Common myeloid progenitor, CD34-positive (primary cell): ENCODE measurements around the gene IGSF21.
A peak's percentile ranks its signal among the peaks of the same experiment; 100 is the strongest.

Experiments
- CTCF ChIA-PET: fragments of 350-600 bp; sonication (Branson Sonifier 250); formaldehyde crosslinking; loops from one replicate; lab custom pipeline; 2021; ENCODE audit warnings: antibody characterized with exemption; lab: Charles Lee
- POLR2A ChIA-PET: fragments of 350-600 bp; sonication (Branson Sonifier 250); formaldehyde crosslinking; loops from one replicate; lab custom pipeline; 2021; ENCODE audit warnings: antibody characterized with exemption; lab: Charles Lee
- DNase-seq, 3 donors: peaks; one replicate each; pipeline versions ENCODE4 v3.0.0 to v3.0.0-alpha.2; 2013
- H3K27ac ChIP-seq, 2 experiments: 1 replicate in 1 of 2; 2 replicates in 1 of 2; pipeline ENCODE4 v1.7.0; 2013; ENCODE audit warnings: inconsistent platforms in 2 of 2, low read length in 2 of 2, mild to moderate bottlenecking in 2 of 2, low read depth in 1 of 2, moderate library complexity in 1 of 2; ENCODE audit not compliant: severe bottlenecking in 2 of 2, insufficient read depth in 1 of 2, poor library complexity in 1 of 2
- H3K27me3 ChIP-seq, 5 experiments: replicated peaks in 2 of 5; 1 replicate in 3 of 5; 2 replicates in 2 of 5; pipeline versions ENCODE4 v1.6.1 to v1.7.0; 2013; ENCODE audit warnings: low read length in 4 of 5, mild to moderate bottlenecking in 2 of 5, moderate library complexity in 2 of 5, inconsistent platforms in 1 of 5; ENCODE audit not compliant: insufficient read depth in 5 of 5, control insufficient read depth in 4 of 5
- H3K36me3 ChIP-seq, 4 experiments: 1 replicate in 2 of 4; 2 replicates in 2 of 4; pipeline versions ENCODE4 v1.6.1 to v1.7.0; 2013; ENCODE audit warnings: low read length in 3 of 4, control low read depth in 1 of 4, mild to moderate bottlenecking in 1 of 4; ENCODE audit not compliant: control insufficient read depth in 4 of 4, insufficient read depth in 4 of 4
- H3K4me1 ChIP-seq, 4 experiments: 1 replicate in 3 of 4; 2 replicates in 1 of 4; pipeline versions ENCODE4 v1.6.1 to v1.7.1; 2013; ENCODE audit warnings: low read length in 3 of 4, mild to moderate bottlenecking in 3 of 4, control low read depth in 1 of 4, inconsistent platforms in 1 of 4, moderate library complexity in 1 of 4; ENCODE audit not compliant: control insufficient read depth in 4 of 4, insufficient read depth in 4 of 4; ENCODE audit errors: control extremely low read depth in 1 of 4
- H3K4me3 ChIP-seq, 7 experiments: 1 replicate in 4 of 7; 2 replicates in 3 of 7; pipeline versions ENCODE4 v1.5.1 to v1.7.0; 2013; ENCODE audit warnings: mild to moderate bottlenecking in 7 of 7, low read length in 6 of 7, moderate library complexity in 6 of 7, inconsistent platforms in 2 of 7, low read depth in 2 of 7, control low read depth in 1 of 7; ENCODE audit not compliant: insufficient read depth in 4 of 7, control insufficient read depth in 1 of 7; ENCODE audit errors: extremely low read depth in 1 of 7
- H3K9me3 ChIP-seq, 5 experiments: 1 replicate in 4 of 5; 2 replicates in 1 of 5; pipeline versions ENCODE4 v1.6.1 to v1.7.1; 2013; ENCODE audit warnings: low read length in 4 of 5, mild to moderate bottlenecking in 2 of 5, inconsistent platforms in 1 of 5, low read depth in 1 of 5, moderate library complexity in 1 of 5; ENCODE audit not compliant: control insufficient read depth in 4 of 5, insufficient read depth in 2 of 5; ENCODE audit errors: control extremely low read depth in 1 of 5
- WGBS: methylation state at CpG from one replicate; pipeline ENCODE4 v1.1.5; 2013; ENCODE audit not compliant: insufficient coverage; 5-methylcytosine and 5-hydroxymethylcytosine counted together

IGSF21 gene

GRCh38 chr1:18323259-18323658 lies 215.7 kb downstream of the IGSF21 start:
- peaks cover 0 to 10% (median 5%) of the 10 kb centered on the region in 5 experiments for H3K27me3 ChIP-seq
- DNase-seq, result no peak
- no peak overlapping the region for H3K27ac ChIP-seq
- H3K4me1 ChIP-seq, result peaks cover 0 to 7% (median 0%) of the 10 kb centered on the region in 4 experiments
- H3K9me3 ChIP-seq, result peaks cover 0 to 3% (median 0%) of the 10 kb centered on the region in 5 experiments
- WGBS, result 75% methylated on average over 3 of the region's 7 CpGs
- ChIA-PET CTCF (interaction anchor here (1.2 kb wide), 1 partner anchor 9 kb away, joined by 4 read pairs; no protein-coding TSS in a partner anchor), POLR2A (no interaction called here)
- H3K36me3 ChIP-seq, result no peaks in the 10 kb centered on the region
- H3K4me3 ChIP-seq, result no peak overlapping the region

DNA sequence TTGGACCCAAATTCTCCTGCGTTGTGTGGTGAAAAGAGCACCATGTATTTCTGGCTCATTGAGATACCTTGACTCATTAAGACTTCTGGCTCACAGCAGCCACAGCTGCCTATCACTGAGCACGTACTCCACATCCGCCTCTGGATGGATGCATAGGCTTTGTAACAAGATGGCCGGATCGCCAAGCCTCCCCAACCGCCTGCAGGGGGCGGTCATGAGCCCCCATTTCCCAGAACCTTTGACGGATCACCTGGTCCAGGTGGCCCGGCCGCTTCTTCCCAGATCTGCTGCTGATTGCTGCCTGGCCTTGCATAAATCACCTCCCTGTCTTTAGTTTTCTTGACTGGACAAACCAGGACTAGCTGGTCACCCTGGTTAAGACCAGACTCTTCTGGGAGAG lies 216.6 kb downstream of the IGSF21 start:
- no peak for DNase-seq
- Histone ChIP-seq H3K27me3 (peaks cover 0 to 18% (median 5%) of the 10 kb centered on the region in 5 experiments), H3K4me1 (peaks cover 0 to 7% (median 0%) of the 10 kb centered on the region in 4 experiments), H3K9me3 (no peaks in the 10 kb centered on the region), H3K36me3 (no peaks in the 10 kb centered on the region), H3K4me3 (no peak overlapping the region), H3K27ac (no peak overlapping the region)
- ChIA-PET POLR2A (no interaction called here), CTCF (no interaction called here)
- 71% methylated on average over 9 of the region's 10 CpGs for WGBS

- no peak for DNase-seq
- POLR2A ChIA-PET, result no interaction called here
- WGBS, result 91% methylated on average over 6 of the region's 7 CpGs
- H3K4me3 ChIP-seq, result no peak overlapping the region
- no peaks in the 10 kb centered on the region for H3K36me3 ChIP-seq
- CTCF ChIA-PET, result no interaction called here
- peaks cover 0 to 7% (median 0%) of the 10 kb centered on the region in 4 experiments for H3K4me1 ChIP-seq
- H3K9me3 ChIP-seq, result no peaks in the 10 kb centered on the region
- peaks cover 0 to 25% (median 5%) of the 10 kb centered on the region in 5 experiments for H3K27me3 ChIP-seq
- no peak overlapping the region for H3K27ac ChIP-seq
Measured at GRCh38 chr1:18325136-18325535, 217.5 kb downstream of the IGSF21 start.

DNA sequence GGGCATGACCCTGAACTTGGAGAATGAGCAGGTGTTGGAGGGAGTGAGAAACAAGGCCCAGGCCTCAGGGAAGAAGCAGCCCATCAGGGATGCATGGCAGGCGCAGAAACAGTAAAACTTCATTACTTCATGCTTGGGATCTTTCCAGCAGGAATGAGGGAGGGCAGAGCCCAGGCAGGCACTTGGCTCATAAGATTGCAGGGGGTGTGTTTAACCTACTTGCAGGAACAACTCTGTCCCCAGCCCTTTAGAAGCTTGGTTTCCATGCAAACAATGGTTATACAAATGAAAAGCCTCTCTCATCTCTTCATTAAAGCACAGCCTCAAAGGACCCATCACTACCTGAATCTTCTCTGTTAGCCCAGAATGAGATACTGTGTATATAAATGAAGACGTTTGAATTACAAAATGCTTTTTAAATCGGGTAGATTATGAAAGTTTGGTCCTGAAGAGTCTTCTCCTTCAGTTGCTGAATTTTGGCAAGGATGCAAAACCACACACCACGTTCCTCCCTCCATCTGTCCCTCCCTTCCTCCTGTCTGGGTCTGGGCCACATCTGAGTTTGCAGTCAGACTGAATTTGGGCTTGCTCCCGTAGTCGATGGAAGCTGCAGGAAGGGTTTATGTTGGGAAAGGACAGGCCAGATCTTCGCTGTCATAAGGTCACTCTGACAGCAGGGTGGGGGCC lies 218.8 kb downstream of the IGSF21 start:
- WGBS, result 48% methylated on average over 3 of the region's 7 CpGs
- no peaks in the 10 kb centered on the region for H3K36me3 ChIP-seq
- DNase-seq, result peak; percentile 14 to 52 (median 49)
- CTCF ChIA-PET, result no interaction called here
- peaks cover 0 to 25% (median 5%) of the 10 kb centered on the region in 5 experiments for H3K27me3 ChIP-seq
- POLR2A ChIA-PET, result interaction anchor here (0.6 kb wide), 1 partner anchor 125 kb away, joined by 3 read pairs; no protein-coding TSS in a partner anchor
- H3K4me1 ChIP-seq, result peaks cover 0 to 7% (median 0%) of the 10 kb centered on the region in 4 experiments
- no peak overlapping the region for H3K4me3 ChIP-seq
- H3K27ac ChIP-seq, result no peak overlapping the region
- H3K9me3 ChIP-seq, result no peaks in the 10 kb centered on the region

DNA sequence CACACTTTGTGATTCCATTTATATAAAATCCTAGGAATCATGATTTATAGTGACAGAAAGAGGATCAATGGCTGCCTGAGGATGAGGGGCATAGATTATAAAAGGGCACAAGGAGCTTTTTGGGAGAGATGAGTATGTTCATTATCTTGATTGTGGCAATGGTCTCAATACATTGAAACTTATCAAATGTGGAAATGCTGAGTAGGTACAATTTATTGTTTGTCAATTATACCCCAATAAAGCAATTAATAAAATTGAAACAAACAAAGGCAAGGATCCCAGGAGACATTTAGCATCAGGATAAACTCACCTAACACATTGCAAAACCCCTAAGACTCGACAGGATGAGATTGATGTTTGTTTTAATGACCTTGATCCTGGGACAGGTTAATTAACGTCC lies 220.1 kb downstream of the IGSF21 start:
- whole genome bisulfite sequencing, result no CpG with 5 or more reads among the region's 2 CpGs
- Histone ChIP-seq H3K27ac (no peak overlapping the region), H3K36me3 (no peaks in the 10 kb centered on the region), H3K4me3 (no peak overlapping the region), H3K4me1 (peaks cover 0 to 7% (median 0%) of the 10 kb centered on the region in 4 experiments), H3K27me3 (peaks cover 0 to 29% (median 4%) of the 10 kb centered on the region in 5 experiments), H3K9me3 (no peaks in the 10 kb centered on the region)
- CTCF ChIA-PET, result no interaction called here
- POLR2A ChIA-PET, result no interaction called here
- no peak for DNase-seq

DNA sequence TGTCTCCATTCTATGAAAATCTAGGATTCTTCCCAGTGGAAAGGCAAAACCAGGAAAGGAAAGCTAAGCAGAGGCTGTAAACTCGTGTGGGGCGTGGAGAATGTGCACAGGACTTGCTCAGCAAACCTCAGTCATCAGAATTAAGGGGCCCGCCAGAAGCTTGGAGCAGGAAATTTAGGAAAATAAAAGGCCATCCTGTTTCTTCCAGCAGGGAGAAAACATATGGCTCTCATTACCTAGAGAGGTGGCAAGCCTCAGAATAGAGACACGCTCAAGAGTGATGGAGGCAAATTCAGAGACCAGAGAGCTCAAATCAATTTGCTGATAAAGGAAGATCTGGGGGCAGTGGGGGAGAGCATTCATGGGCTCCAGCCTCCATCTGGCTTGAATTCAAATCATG lies 221.2 kb downstream of the IGSF21 start:
- WGBS, result 33% methylated on average over 4 of the region's 4 CpGs
- no peaks in the 10 kb centered on the region for H3K9me3 ChIP-seq
- peaks cover 0 to 7% (median 0%) of the 10 kb centered on the region in 4 experiments for H3K4me1 ChIP-seq
- DNase-seq, result no peak
- H3K27me3 ChIP-seq, result peaks cover 0 to 32% (median 2%) of the 10 kb centered on the region in 5 experiments
- POLR2A ChIA-PET, result no interaction called here
- CTCF ChIA-PET, result no interaction called here
- no peaks in the 10 kb centered on the region for H3K36me3 ChIP-seq
- H3K27ac ChIP-seq, result no peak overlapping the region
- no peak overlapping the region for H3K4me3 ChIP-seq

DNA sequence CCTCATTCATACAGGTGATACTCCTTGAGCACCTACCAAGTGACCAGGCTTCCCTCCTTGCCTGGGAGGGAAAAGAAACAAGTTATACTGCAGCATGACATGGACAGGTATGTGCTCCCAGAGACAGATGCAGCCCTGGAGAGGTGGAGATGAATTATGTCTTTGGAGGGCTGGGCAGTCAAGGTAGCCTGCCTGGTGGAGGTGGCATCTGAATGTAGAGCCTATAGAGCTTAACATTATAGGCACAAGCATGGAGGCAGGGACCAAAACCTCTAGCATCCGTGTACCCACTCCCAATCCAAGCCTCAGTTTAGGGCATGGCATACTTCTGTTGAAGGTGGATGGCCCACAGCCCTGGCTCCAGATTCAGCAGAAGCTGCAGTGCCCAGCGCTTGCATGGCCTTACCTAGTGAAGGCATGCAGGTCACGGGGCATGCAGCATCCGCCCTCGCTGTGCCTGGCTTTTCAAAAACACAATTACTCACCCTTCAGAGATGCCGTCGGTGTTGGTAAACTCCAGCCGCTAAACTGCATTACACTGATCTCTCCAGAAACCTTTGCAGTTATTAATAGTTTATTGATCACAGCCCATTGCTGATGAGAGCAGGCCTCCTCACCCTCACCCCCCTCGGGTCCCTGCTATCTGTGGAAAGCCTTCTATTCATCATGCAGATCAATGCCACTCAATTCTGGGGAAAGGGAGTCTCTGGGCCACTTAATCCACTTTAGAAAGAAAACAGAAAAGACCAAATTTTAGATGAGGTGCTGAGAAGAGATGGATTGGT lies 222.1 kb downstream of the IGSF21 start:
- CTCF ChIA-PET, result no interaction called here
- H3K27me3 ChIP-seq, result peaks cover 0 to 32% (median 2%) of the 10 kb centered on the region in 5 experiments
- H3K4me3 ChIP-seq, result no peak overlapping the region
- no peaks in the 10 kb centered on the region for H3K9me3 ChIP-seq
- POLR2A ChIA-PET, result no interaction called here
- 89% methylated on average over 8 of the region's 9 CpGs for WGBS
- no peaks in the 10 kb centered on the region for H3K36me3 ChIP-seq
- peaks cover 0 to 7% (median 0%) of the 10 kb centered on the region in 4 experiments for H3K4me1 ChIP-seq
- DNase-seq, result no peak
- no peak overlapping the region for H3K27ac ChIP-seq
